Keratinocyte (primary cell): ENCODE data around the gene CD274. TPM values are rescaled to one million over a fixed set of nuclear protein-coding genes. Genes with fewer than 3 reads are reported as not detected.
"Not testable (repeated sequence)": the region's sequence is repeated elsewhere in the genome, so short reads cannot be mapped to it uniquely, and the experiment has no call there.

Experiments used
- DNase-seq: peaks from one replicate; pipeline ENCODE4 v3.0.0-alpha.2; 2011; ENCODE audit warnings: low read depth, missing footprints, low spot score
- FAIRE-seq: peaks from 2 replicates; lab custom pipeline; 2011; peaks lifted over from hg19 to GRCh38; lab: Jason Lieb, UNC
- H2AFZ ChIP-seq: 2 replicates; pipeline ENCODE4 v1.6.0; 2012; ENCODE audit warnings: low read length, control low read depth, inconsistent platforms; ENCODE audit not compliant: control insufficient read depth
- H3K27ac ChIP-seq: 2 replicates; pipeline ENCODE4 v1.5.1; 2011; ENCODE audit warnings: low read length; ENCODE audit not compliant: control insufficient read depth, insufficient read depth
- H3K27me3 ChIP-seq: 3 replicates; pipeline ENCODE4 v1.6.0; 2011; ENCODE audit warnings: low read length; ENCODE audit not compliant: control insufficient read depth, insufficient read depth; ENCODE audit errors: extremely low read depth
- H3K36me3 ChIP-seq, 2 experiments: 2 replicates in 1 of 2; 3 replicates in 1 of 2; pipeline ENCODE4 v1.5.1; 2011; ENCODE audit warnings: low read length in 2 of 2, mild to moderate bottlenecking in 1 of 2; ENCODE audit not compliant: control insufficient read depth in 2 of 2, insufficient read depth in 2 of 2; ENCODE audit errors: extremely low read depth in 1 of 2
- H3K4me1 ChIP-seq: 3 replicates; pipeline ENCODE4 v1.5.1; 2011; ENCODE audit warnings: low read length; ENCODE audit not compliant: control insufficient read depth, insufficient read depth; ENCODE audit errors: extremely low read depth
- H3K4me2 ChIP-seq: 3 replicates; pipeline ENCODE4 v1.6.0; 2011; ENCODE audit warnings: low read depth, low read length; ENCODE audit not compliant: control insufficient read depth, insufficient read depth; ENCODE audit errors: extremely low read depth
- H3K4me3 ChIP-seq, 3 experiments: fragments of 200-600 bp in 1 of 3; sonication (generic) in 1 of 3; 2 replicates in 2 of 3; 3 replicates in 1 of 3; pipeline ENCODE4 v1.5.1; 2011 to 2016; ENCODE audit warnings: low read length in 3 of 3, mild to moderate bottlenecking in 3 of 3, control low read depth in 2 of 3, inconsistent platforms in 1 of 3, low read depth in 1 of 3, mixed read lengths in 1 of 3, mixed run types in 1 of 3, moderate library complexity in 1 of 3; ENCODE audit not compliant: control insufficient read depth in 2 of 3, insufficient read depth in 2 of 3; ENCODE audit errors: extremely low read depth in 1 of 3
- H3K79me2 ChIP-seq: 2 replicates; pipeline ENCODE4 v1.6.0; 2012; ENCODE audit warnings: low read length; ENCODE audit not compliant: control insufficient read depth, insufficient read depth
- H3K9ac ChIP-seq: 3 replicates; pipeline ENCODE4 v1.6.0; 2011; ENCODE audit warnings: low read length; ENCODE audit not compliant: control insufficient read depth, insufficient read depth; ENCODE audit errors: extremely low read depth
- H3K9me1 ChIP-seq: 3 replicates; pipeline ENCODE4 v1.6.0; 2011; ENCODE audit warnings: low read length; ENCODE audit not compliant: control insufficient read depth, insufficient read depth; ENCODE audit errors: extremely low read depth
- H3K9me3 ChIP-seq: 2 replicates; pipeline ENCODE4 v1.5.1; 2012; ENCODE audit warnings: low read depth, low read length; ENCODE audit not compliant: control insufficient read depth
- H4K20me1 ChIP-seq: 3 replicates; pipeline ENCODE4 v1.6.0; 2011; ENCODE audit warnings: low read length; ENCODE audit not compliant: control insufficient read depth, insufficient read depth; ENCODE audit errors: extremely low read depth
- EZH2 ChIP-seq: IDR thresholded peaks from one replicate; pipeline ENCODE4 v1.6.1; 2012; ENCODE audit warnings: inconsistent platforms, mild to moderate bottlenecking, low read length, moderate library complexity
- dilution Hi-C: fragments of 300-500 bp; cut with MboI; formaldehyde crosslinking; loops from one replicate; pipeline ENCODE4 v1.7.0; 2020; ENCODE audit warnings: low sequenced_read_pairs; ENCODE audit not compliant: extremely low pct_ligation_motif_present
- polyA plus RNA-seq, 5 experiments: library from polyadenylated mRNA; depleted of rRNA in 3 of 5; stranded (reverse) in 3 of 5; stranded (forward) in 1 of 5; unstranded in 1 of 5; fragments of >200 nt; gene quantifications; 1 replicate in 1 of 5; 2 replicates in 3 of 5; 3 replicates in 1 of 5; pipeline versions ENCODE4 v1.2.1 to v1.2.3, GENCODE V29; 2011 to 2012; ENCODE audit warnings: missing spikeins in 2 of 5, low read depth in 1 of 5, low replicate concordance in 1 of 5
- TF ChIP-seq, protein P1 (sequence below), 3 experiments: IDR thresholded peaks in 1 of 3; conservative IDR thresholded peaks in 1 of 3; optimal IDR thresholded peaks in 1 of 3; 2 replicates in 2 of 3; 3 replicates in 1 of 3; pipeline versions ENCODE3 to v1.5.1; 2011; ENCODE audit warnings: low read length in 3 of 3, mild to moderate bottlenecking in 3 of 3, moderate library complexity in 2 of 3, control low read depth in 1 of 3, inconsistent platforms in 1 of 3; ENCODE audit not compliant: insufficient read depth in 2 of 3; ENCODE audit errors: extremely low read depth in 1 of 3

The CD274 gene
- polyA plus RNA-seq, 1 donor (not counting 4 experiments of a cell fraction or from before 2014, with no cell fraction given) = 36.3 TPM

DNA sequence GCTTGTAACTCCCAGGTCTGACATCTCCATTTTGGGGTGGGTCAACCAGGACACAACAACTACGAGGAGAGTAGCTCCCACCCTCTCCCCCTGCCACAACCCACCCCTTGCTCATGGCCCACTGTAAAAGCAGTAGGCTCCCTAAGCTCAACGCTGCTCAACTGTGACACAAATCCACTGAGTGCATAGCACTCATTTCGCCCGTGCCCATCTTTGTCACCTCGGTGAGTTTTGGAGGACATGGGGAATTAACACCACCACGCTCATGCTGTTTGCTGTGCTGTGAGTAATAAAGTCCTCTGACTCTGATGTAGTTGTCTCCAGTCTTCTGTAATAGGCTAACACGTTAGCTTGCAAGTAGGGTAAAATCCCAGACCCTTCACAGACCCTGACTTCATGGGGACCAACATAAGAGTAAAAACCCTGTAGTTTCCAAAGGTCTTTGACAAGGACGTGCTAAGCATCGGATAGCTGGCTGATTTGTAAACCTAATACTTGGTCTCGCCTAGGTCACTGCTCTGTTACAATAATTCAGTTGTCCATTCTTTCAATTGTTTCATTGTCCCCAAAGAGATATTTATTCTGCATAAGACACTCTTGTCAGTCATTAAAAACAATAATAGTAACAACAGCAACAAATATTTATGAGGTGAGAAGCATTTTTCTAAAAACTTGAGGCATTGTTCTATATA lies 20.3 kb upstream of the CD274 start:
- peaks cover 1 to 6% of the 10 kb centered on the region in 2 experiments for H3K36me3 ChIP-seq
- dilution Hi-C loops = no loop called here
- FAIRE-seq = no peak

DNA sequence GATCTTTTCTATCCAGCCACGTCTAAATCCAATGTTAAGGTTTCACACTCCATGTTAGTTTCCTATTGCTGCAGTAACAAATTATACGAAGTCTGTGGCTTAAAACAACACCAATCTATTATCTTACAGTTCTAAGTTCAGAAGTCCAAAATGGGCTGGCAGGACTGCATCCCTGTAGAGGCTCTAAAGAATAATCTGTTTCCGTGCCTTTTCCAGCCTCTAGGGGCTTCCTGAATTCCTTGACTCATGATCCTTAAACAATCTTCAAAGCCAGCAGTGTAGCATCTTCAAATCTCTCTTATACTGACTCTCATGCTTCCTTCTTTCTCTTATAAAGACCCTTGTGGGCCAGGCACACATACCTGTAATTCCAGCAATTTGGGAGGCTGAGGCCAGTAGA lies 19.4 kb upstream of the CD274 start:
- H3K27ac ChIP-seq = no peak overlapping the region
- no peak for DNase-seq
- H3K4me3 ChIP-seq = no peak overlapping the region
- H3K4me2 ChIP-seq = no peak overlapping the region
- no peaks in the 10 kb centered on the region for H3K9me1 ChIP-seq
- FAIRE-seq = no peak
- TF ChIP-seq, protein P1, sequence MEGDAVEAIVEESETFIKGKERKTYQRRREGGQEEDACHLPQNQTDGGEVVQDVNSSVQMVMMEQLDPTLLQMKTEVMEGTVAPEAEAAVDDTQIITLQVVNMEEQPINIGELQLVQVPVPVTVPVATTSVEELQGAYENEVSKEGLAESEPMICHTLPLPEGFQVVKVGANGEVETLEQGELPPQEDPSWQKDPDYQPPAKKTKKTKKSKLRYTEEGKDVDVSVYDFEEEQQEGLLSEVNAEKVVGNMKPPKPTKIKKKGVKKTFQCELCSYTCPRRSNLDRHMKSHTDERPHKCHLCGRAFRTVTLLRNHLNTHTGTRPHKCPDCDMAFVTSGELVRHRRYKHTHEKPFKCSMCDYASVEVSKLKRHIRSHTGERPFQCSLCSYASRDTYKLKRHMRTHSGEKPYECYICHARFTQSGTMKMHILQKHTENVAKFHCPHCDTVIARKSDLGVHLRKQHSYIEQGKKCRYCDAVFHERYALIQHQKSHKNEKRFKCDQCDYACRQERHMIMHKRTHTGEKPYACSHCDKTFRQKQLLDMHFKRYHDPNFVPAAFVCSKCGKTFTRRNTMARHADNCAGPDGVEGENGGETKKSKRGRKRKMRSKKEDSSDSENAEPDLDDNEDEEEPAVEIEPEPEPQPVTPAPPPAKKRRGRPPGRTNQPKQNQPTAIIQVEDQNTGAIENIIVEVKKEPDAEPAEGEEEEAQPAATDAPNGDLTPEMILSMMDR (optimal IDR thresholded peaks at IDR 0.05 in 1 of 3, IDR thresholded peaks at IDR 0.05 in 1 of 3, conservative IDR thresholded peaks at IDR 0.05 in 1 of 3; ENCODE audit: extremely low read depth in 1 of 3, insufficient read depth in 2 of 3, low read length in 3 of 3) = no peak
- no peak for TF ChIP-seq EZH2
- no peaks in the 10 kb centered on the region for H3K79me2 ChIP-seq
- H3K9ac ChIP-seq = no peak overlapping the region
- dilution Hi-C loops = no loop called here
- H3K9me3 ChIP-seq = no peaks in the 10 kb centered on the region
- peaks cover 6 to 14% of the 10 kb centered on the region in 2 experiments for H3K36me3 ChIP-seq
- no peaks in the 10 kb centered on the region for H4K20me1 ChIP-seq
- H3K4me1 ChIP-seq = peaks cover 5% of the 10 kb centered on the region
- H3K27me3 ChIP-seq = no peaks in the 10 kb centered on the region
- H2AFZ ChIP-seq = no peak overlapping the region

More for the DNA sequence above, 20.3 kb upstream of the CD274 start:
- TF ChIP-seq EZH2 = no peak
- TF ChIP-seq, protein P1 (optimal IDR thresholded peaks at IDR 0.05 in 1 of 3, IDR thresholded peaks at IDR 0.05 in 1 of 3, conservative IDR thresholded peaks at IDR 0.05 in 1 of 3; ENCODE audit: extremely low read depth in 1 of 3, insufficient read depth in 2 of 3, low read length in 3 of 3) = no peak
- no peak overlapping the region for H3K4me3 ChIP-seq
- H3K9ac ChIP-seq = no peak overlapping the region
- no peaks in the 10 kb centered on the region for H4K20me1 ChIP-seq
- H2AFZ ChIP-seq = no peak overlapping the region
- no peaks in the 10 kb centered on the region for H3K27me3 ChIP-seq
- no peaks in the 10 kb centered on the region for H3K4me1 ChIP-seq
- no peak for DNase-seq
- H3K4me2 ChIP-seq = no peak overlapping the region
- no peaks in the 10 kb centered on the region for H3K9me3 ChIP-seq
- no peak overlapping the region for H3K27ac ChIP-seq
- H3K9me1 ChIP-seq = no peaks in the 10 kb centered on the region
- H3K79me2 ChIP-seq = no peaks in the 10 kb centered on the region

DNA sequence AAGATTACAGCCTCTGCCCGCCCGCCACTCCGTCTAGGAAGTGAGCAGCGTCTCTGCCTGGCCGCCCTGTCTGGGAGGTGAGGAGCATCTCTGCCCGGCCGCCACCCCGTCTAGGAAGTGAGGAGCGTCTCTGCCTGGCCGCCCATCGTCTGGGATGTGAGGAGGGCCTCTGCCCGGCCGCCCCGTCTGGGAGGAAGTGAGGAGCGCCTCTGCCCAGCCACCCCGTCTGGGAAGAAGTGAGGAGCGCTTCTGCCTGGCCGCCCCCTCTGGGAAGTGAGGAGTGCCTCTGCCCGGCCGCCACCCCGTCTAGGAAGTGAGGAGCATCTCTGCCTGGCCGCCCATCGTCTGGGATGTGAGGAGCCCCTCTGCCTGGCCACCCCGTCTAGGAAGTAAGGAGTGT lies 17.5 kb upstream of the CD274 start:
- FAIRE-seq, H4K20me1 ChIP-seq, H3K4me2 ChIP-seq, H3K79me2 ChIP-seq, H3K9me1 ChIP-seq, H3K9ac ChIP-seq, H3K27me3 ChIP-seq, H3K4me3 ChIP-seq, dilution Hi-C loops, DNase-seq, H2AFZ ChIP-seq, H3K9me3 ChIP-seq, H3K27ac ChIP-seq: not testable (repeated sequence)
- peaks cover 18% of the 10 kb centered on the region for H3K4me1 ChIP-seq
- H3K36me3 ChIP-seq = peaks cover 6 to 16% of the 10 kb centered on the region in 2 experiments

DNA sequence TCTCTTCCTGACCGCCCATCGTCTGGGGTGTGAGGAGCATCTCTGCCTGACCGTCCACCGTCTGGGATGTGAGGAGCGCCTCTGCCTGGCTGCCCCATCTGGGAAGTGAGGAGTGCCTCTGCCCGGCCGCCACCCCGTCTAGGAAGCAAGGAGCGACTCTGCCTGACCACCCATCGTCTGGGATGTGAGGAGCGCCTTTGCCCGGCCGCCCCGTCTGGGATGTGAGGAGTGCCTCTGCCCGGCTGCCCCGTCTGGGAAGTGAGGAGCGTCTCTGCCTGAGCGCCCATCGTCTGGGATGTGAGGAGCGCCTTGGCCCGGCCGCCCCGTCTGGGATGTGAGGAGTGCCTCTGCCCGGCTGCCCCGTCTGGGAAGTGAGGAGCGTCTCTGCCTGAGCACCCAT lies 17.0 kb upstream of the CD274 start:
- FAIRE-seq, H3K79me2 ChIP-seq, H3K4me3 ChIP-seq, H3K27me3 ChIP-seq, H4K20me1 ChIP-seq, dilution Hi-C loops, H2AFZ ChIP-seq, H3K4me2 ChIP-seq, H3K9me3 ChIP-seq, H3K9ac ChIP-seq, DNase-seq, H3K27ac ChIP-seq, H3K9me1 ChIP-seq: not testable (repeated sequence)
- peaks cover 22% of the 10 kb centered on the region for H3K4me1 ChIP-seq
- peaks cover 6 to 16% of the 10 kb centered on the region in 2 experiments for H3K36me3 ChIP-seq
